Measurements from ENCODE around the gene OGA.
"Not testable (repeated sequence)": the region's sequence is repeated elsewhere in the genome, so short reads cannot be mapped to it uniquely, and the experiment has no call there.

The OGA gene

GRCh38 chr10:101803511-101803910 lies 14.7 kb downstream of the OGA start:
- DNase-seq (ENCODE audit: low read depth, low spot score) = no peak
- no peak for TF ChIP-seq CTCF (IDR thresholded peaks at IDR 0.05; ENCODE audit: insufficient read depth, low read length, missing control alignments)
- H3K4me3 ChIP-seq (ENCODE audit: low read depth, low read length) = no peak overlapping the region
- ChIA-PET POLR2A (no interaction called here), CTCF (interaction anchor here (0.9 to 1.6 kb wide), 4 partner anchors 8 to 589 kb away, joined by 3 to 4 read pairs (median 4); partner anchors contain the start of gene NPM3)

GRCh38 chr10:101797403-101798059 lies 20.7 kb downstream of the OGA start:
- DNase-seq (ENCODE audit: low read depth, low spot score) = no peak
- POLR2A ChIA-PET = interaction anchor here (0.8 kb wide), 1 partner anchor 17 kb away, joined by 3 read pairs; no protein-coding TSS in a partner anchor
- H3K4me3 ChIP-seq (ENCODE audit: low read depth, low read length) = no peak overlapping the region
- no peak for TF ChIP-seq CTCF (IDR thresholded peaks at IDR 0.05; ENCODE audit: insufficient read depth, low read length, missing control alignments)
- CTCF ChIA-PET = interaction anchor here (1.0 to 7.5 kb wide), 6 partner anchors 8 to 227 kb away, joined by 3 to 91 read pairs (median 4); partner anchors contain the start of gene NPM3

- POLR2A ChIA-PET = no interaction called here
- CTCF ChIA-PET = interaction anchor here (1.0 to 7.5 kb wide), 3 partner anchors 10 to 280 kb away, joined by 3 to 91 read pairs (median 4); partner anchors contain the start of gene NPM3
- no peak overlapping the region for H3K4me3 ChIP-seq (ENCODE audit: low read depth, low read length)
- no peak for DNase-seq (ENCODE audit: low read depth, low spot score)
- no peak for TF ChIP-seq CTCF (IDR thresholded peaks at IDR 0.05; ENCODE audit: insufficient read depth, low read length, missing control alignments)
Measured at GRCh38 chr10:101793526-101793925, 24.7 kb downstream of the OGA start.

GRCh38 chr10:101789686-101790085 lies 28.6 kb downstream of the OGA start:
- no peak for TF ChIP-seq CTCF (IDR thresholded peaks at IDR 0.05; ENCODE audit: insufficient read depth, low read length, missing control alignments)
- ChIA-PET CTCF (interaction anchor here (0.9 to 1.3 kb wide), 3 partner anchors 9 to 576 kb away, joined by 3 to 14 read pairs (median 4); no protein-coding TSS in a partner anchor), POLR2A (no interaction called here)
- H3K4me3 ChIP-seq (ENCODE audit: low read depth, low read length) = no peak overlapping the region
- DNase-seq (ENCODE audit: low read depth, low spot score) = no peak

- DNase-seq (ENCODE audit: low read depth, low spot score); POLR2A ChIA-PET; H3K4me3 ChIP-seq (ENCODE audit: low read depth, low read length): not testable (repeated sequence)
- CTCF ChIA-PET = interaction anchor here (0.9 to 1.3 kb wide), 2 partner anchors 9 to 575 kb away, joined by 4 to 14 read pairs; no protein-coding TSS in a partner anchor
Measured at GRCh38 chr10:101789231-101789630, 29.0 kb downstream of the OGA start.

GRCh38 chr10:101785801-101786200 lies 32.4 kb downstream of the OGA start:
- no peak for TF ChIP-seq CTCF (IDR thresholded peaks at IDR 0.05; ENCODE audit: insufficient read depth, low read length, missing control alignments)
- ChIA-PET CTCF (interaction anchor here (1.0 to 7.1 kb wide), 5 partner anchors 8 to 183 kb away, joined by 3 to 91 read pairs (median 5); no protein-coding TSS in a partner anchor), POLR2A (no interaction called here)
- no peak for DNase-seq (ENCODE audit: low read depth, low spot score)
- H3K4me3 ChIP-seq (ENCODE audit: low read depth, low read length) = no peak overlapping the region
